ENCODE results near the gene CAPN10. TPM values are rescaled to one million over a fixed set of nuclear protein-coding genes. Genes with fewer than 3 reads are reported as not detected.

Gene CAPN10
- total RNA-seq, 3 donors from 2014 or later, result 17.0 to 26.2 (median 25.5) TPM

DNA sequence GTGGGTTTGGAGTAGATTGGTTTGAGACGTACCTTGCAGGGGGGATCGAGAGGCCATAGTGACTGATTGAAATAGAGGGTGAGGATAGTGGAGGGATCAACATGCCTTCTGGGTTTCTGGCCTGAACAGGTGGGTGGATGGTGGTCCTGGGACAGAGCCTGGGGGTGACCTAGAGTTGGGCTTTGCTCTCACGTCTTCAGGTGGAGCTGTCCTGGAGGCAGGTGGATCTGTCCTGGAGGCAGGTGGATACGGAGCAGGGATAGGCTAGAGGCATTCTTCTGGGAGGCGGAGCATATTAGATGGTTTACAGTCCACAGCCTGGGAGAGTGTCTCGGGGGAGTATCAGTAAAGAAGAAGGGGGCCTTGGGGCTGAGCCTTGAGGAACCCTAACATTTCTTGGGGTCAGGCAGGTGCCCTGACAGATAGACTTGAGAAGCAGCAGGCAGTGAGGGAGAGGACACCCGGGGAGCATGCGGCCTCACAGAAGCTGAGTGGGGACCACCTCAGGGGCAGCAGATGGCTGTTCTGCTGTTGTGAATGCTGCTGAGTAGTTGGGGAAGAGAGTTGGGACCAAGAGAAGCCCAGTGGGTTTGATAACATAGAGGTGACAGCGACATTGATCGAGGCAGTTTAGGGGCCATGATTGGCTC, 1.6 kb downstream of the CAPN10 start:
- H3K4me1 ChIP-seq, result peaks cover 22 to 24% of the 10 kb centered on the region in 2 donors
- H3K27me3 ChIP-seq, result no peaks in the 10 kb centered on the region
- peak overlapping the region in 2 of 3 donors; percentile 87 to 97 for H3K4me3 ChIP-seq
- TF ChIP-seq POLR2AphosphoS5 (IDR thresholded peaks at IDR 0.05) (no peak), POLR2A (IDR thresholded peaks at IDR 0.05) (no peak)
- TF ChIP-seq, protein P1, sequence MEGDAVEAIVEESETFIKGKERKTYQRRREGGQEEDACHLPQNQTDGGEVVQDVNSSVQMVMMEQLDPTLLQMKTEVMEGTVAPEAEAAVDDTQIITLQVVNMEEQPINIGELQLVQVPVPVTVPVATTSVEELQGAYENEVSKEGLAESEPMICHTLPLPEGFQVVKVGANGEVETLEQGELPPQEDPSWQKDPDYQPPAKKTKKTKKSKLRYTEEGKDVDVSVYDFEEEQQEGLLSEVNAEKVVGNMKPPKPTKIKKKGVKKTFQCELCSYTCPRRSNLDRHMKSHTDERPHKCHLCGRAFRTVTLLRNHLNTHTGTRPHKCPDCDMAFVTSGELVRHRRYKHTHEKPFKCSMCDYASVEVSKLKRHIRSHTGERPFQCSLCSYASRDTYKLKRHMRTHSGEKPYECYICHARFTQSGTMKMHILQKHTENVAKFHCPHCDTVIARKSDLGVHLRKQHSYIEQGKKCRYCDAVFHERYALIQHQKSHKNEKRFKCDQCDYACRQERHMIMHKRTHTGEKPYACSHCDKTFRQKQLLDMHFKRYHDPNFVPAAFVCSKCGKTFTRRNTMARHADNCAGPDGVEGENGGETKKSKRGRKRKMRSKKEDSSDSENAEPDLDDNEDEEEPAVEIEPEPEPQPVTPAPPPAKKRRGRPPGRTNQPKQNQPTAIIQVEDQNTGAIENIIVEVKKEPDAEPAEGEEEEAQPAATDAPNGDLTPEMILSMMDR (IDR thresholded peaks at IDR 0.05), result no peak
- H3K27ac ChIP-seq, result no peak overlapping the region
- intact Hi-C loops (cut with DNase I; ENCODE audit: low total_unique reads), result no loop called here
- no peak for DNase-seq (ENCODE audit: low spot score in 2 of 2)
- no peaks in the 10 kb centered on the region for H3K36me3 ChIP-seq
- H3K9me3 ChIP-seq, result no peaks in the 10 kb centered on the region

DNA sequence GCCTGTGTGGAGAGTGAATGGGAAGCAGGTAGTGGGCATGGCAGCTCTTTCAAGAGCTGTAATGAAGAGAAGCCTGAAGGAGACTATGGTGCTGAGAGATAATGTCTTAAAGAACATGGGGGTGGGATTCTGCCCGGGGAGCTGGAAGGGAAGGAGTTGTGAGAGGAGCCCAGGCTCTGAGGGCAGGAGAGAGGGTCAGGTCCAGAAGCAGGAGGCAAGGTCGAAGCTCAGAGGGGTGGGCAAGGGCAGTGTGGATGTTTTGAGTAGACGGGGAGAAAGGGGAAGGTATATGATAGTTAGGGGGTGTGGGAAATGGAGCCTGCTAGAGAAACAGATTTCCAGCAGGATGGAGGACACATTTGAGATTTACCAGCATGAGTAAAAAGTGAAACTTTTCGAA, 2.1 kb downstream of the CAPN10 start:
- no peak for TF ChIP-seq POLR2A (IDR thresholded peaks at IDR 0.05)
- TF ChIP-seq, protein P1 (IDR thresholded peaks at IDR 0.05), result no peak
- TF ChIP-seq POLR2AphosphoS5 (IDR thresholded peaks at IDR 0.05), result no peak
- Histone ChIP-seq H3K4me3 (no peak overlapping the region), H3K27ac (no peak overlapping the region), H3K27me3 (no peaks in the 10 kb centered on the region), H3K36me3 (no peaks in the 10 kb centered on the region), H3K4me1 (peaks cover 22 to 24% of the 10 kb centered on the region in 2 donors), H3K9me3 (no peaks in the 10 kb centered on the region)
- intact Hi-C loops (cut with DNase I; ENCODE audit: low total_unique reads), result no loop called here
- no peak for DNase-seq (ENCODE audit: low spot score in 2 of 2)

DNA sequence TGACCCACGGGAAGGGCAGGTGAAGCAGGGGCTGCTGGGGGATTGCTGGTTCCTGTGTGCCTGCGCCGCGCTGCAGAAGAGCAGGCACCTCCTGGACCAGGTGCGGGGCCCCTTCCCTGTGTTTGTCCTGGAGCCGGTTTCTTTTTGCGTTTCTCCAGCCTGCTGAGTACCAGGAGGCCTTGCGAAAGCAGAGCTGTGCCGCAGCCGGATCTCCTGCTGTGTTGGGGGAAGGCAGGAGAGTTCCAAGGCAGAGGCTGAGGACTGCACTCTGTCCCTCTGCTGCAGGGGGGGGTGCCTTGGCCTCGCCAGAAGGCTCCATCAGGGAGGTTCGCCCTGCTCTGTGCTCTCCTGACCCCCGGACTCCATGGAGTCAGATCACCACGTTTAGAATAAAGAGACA, 2.8 kb downstream of the CAPN10 start:
- intact Hi-C loops (cut with DNase I; ENCODE audit: low total_unique reads), result no loop called here
- TF ChIP-seq, protein P1 (IDR thresholded peaks at IDR 0.05), result no peak
- no peak for TF ChIP-seq POLR2AphosphoS5 (IDR thresholded peaks at IDR 0.05)
- no peak for TF ChIP-seq POLR2A (IDR thresholded peaks at IDR 0.05)
- DNase-seq (ENCODE audit: low spot score in 2 of 2), result no peak

DNA sequence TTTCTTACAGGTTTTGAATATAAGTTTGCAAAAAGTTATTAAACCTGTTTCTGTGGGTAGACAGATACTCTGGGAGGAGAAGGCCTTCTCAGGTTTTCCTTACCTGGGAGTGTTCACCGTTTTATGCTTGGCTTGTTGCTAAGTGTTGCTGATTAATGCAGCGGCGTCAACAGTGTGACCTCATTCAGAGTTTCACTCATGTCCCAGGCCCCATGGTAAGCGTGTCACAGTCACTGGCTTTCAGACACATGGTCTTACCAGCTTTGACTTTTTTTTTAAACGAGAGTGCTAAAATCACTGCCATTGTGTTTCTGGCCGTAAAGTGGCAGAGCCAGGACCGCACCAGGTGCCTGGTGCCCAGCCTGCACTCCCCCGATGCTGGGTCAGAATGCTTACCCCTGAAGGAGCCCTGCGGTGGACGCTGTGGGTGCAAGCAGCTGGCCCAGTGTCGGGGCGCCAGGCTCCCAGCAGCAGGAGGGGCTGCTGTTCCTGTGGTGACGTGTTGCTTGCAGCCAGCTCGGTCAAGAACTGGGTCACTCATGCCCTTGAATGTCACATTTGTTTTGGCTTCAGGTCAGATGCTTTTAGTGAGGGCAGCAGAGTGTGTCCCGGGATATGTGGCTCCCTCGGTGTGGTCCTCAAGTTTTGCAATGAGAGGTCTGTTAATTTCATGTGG, 3.5 kb downstream of the CAPN10 start:
- Histone ChIP-seq H3K9me3 (no peaks in the 10 kb centered on the region), H3K4me3 (no peak overlapping the region), H3K27me3 (no peaks in the 10 kb centered on the region), H3K36me3 (no peaks in the 10 kb centered on the region), H3K27ac (no peak overlapping the region), H3K4me1 (peaks cover 16 to 17% of the 10 kb centered on the region in 2 donors)
- no peak for DNase-seq (ENCODE audit: low spot score in 2 of 2)
- TF ChIP-seq, protein P1 (IDR thresholded peaks at IDR 0.05), result no peak
- no peak for TF ChIP-seq POLR2AphosphoS5 (IDR thresholded peaks at IDR 0.05)
- no peak for TF ChIP-seq POLR2A (IDR thresholded peaks at IDR 0.05)
- intact Hi-C loops (cut with DNase I; ENCODE audit: low total_unique reads), result no loop called here

More for the DNA sequence above, 2.8 kb downstream of the CAPN10 start:
- H3K27ac ChIP-seq, result no peak overlapping the region
- no peaks in the 10 kb centered on the region for H3K27me3 ChIP-seq
- H3K4me1 ChIP-seq, result peaks cover 22 to 23% of the 10 kb centered on the region in 2 donors
- H3K36me3 ChIP-seq, result no peaks in the 10 kb centered on the region
- no peak overlapping the region for H3K4me3 ChIP-seq
- H3K9me3 ChIP-seq, result no peaks in the 10 kb centered on the region

DNA sequence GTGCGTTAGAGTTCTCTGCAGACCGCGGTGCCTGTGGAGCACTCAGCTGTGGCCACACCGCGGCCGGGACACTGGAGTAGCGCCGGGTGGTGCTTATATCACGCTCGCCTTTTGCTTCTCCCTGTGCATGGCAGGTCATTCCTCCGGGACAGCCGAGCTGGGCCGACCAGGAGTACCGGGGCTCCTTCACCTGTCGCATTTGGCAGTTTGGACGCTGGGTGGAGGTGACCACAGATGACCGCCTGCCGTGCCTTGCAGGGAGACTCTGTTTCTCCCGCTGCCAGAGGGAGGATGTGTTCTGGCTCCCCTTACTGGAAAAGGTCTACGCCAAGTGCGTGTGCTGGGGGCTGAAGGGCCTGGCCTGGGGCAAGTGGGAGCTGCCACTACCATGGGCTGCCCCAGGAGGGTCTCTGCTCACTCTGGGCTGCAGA, 4.2 kb downstream of the CAPN10 start:
- intact Hi-C loops (cut with DNase I; ENCODE audit: low total_unique reads), result no loop called here
- H3K36me3 ChIP-seq, result no peaks in the 10 kb centered on the region
- no peak for DNase-seq (ENCODE audit: low spot score in 2 of 2)

More for the DNA sequence above, 4.2 kb downstream of the CAPN10 start:
- Histone ChIP-seq H3K27me3 (no peaks in the 10 kb centered on the region), H3K9me3 (no peaks in the 10 kb centered on the region), H3K4me3 (no peak overlapping the region), H3K4me1 (peaks cover 11 to 12% of the 10 kb centered on the region in 2 donors), H3K27ac (no peak overlapping the region)
- TF ChIP-seq POLR2A (IDR thresholded peaks at IDR 0.05), result no peak
- TF ChIP-seq POLR2AphosphoS5 (IDR thresholded peaks at IDR 0.05), result no peak
- TF ChIP-seq, protein P1 (IDR thresholded peaks at IDR 0.05), result no peak

All from breast epithelium (tissue), 4 donors.